PC-3 (cell line): Measurements from ENCODE around the gene DIS3L2.

ENCODE experiments used
- EZH2 ChIP-seq: fragments of 300-600 bp; sonication (generic); IDR thresholded peaks from one replicate; pipeline ENCODE4 v1.6.1; 2017; ENCODE audit warnings: antibody characterized with exemption, mild to moderate bottlenecking, low read length; ENCODE audit not compliant: unreplicated experiment
- EZH2phosphoT487 ChIP-seq: fragments of 300-600 bp; sonication (generic); IDR thresholded peaks from 2 replicates; pipeline ENCODE4 v1.6.1; 2018; ENCODE audit warnings: mild to moderate bottlenecking, antibody characterized with exemption, low read length, borderline replicate concordance
- TF ChIP-seq, protein P1 (sequence below): fragments of 300-600 bp; sonication (generic); conservative IDR thresholded peaks from 2 replicates; pipeline ENCODE4 v1.5.1; 2017; ENCODE audit warnings: antibody characterized with exemption, low read depth, mild to moderate bottlenecking, low read length

- TF ChIP-seq, protein P1, sequence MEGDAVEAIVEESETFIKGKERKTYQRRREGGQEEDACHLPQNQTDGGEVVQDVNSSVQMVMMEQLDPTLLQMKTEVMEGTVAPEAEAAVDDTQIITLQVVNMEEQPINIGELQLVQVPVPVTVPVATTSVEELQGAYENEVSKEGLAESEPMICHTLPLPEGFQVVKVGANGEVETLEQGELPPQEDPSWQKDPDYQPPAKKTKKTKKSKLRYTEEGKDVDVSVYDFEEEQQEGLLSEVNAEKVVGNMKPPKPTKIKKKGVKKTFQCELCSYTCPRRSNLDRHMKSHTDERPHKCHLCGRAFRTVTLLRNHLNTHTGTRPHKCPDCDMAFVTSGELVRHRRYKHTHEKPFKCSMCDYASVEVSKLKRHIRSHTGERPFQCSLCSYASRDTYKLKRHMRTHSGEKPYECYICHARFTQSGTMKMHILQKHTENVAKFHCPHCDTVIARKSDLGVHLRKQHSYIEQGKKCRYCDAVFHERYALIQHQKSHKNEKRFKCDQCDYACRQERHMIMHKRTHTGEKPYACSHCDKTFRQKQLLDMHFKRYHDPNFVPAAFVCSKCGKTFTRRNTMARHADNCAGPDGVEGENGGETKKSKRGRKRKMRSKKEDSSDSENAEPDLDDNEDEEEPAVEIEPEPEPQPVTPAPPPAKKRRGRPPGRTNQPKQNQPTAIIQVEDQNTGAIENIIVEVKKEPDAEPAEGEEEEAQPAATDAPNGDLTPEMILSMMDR: no peak
- TF ChIP-seq EZH2phosphoT487 (no peak), EZH2 (no peak)
Measured at GRCh38 chr2:232353660-232354059, 392.1 kb downstream of the DIS3L2 start.
